Measurements from ENCODE around the gene VIM. TPM values are rescaled to one million over a fixed set of nuclear protein-coding genes. Genes with fewer than 3 reads are reported as not detected.

VIM gene
- total and polyA plus RNA-seq, 2 experiments from 2014 or later: 131 to 228 TPM

- H2AFZ ChIP-seq: no peak overlapping the region
- H3K4me2 ChIP-seq: no peak overlapping the region
- Mint-ChIP-seq H3K9me3 (no peaks in the 10 kb centered on the region; the same call in 2 of the 3 replicates), H3K4me1 (no peaks in the 10 kb centered on the region; the same call in 2 of the 3 replicates), H3K4me3 (no peak overlapping the region), H3K27ac (no peak overlapping the region), H3K27me3 (ENCODE audit: insufficient read depth, low read depth, poor library complexity) (peaks cover 9% of the 10 kb centered on the region), H3K36me3 (ENCODE audit: low read depth) (peaks cover 25% of the 10 kb centered on the region)
- no peaks in the 10 kb centered on the region for H3K27me3 ChIP-seq (ENCODE audit: insufficient read depth)
- no peak overlapping the region for H3K4me3 ChIP-seq
- DNase-seq (ENCODE audit: low spot score) (peak; percentile 53), ATAC-seq (no peak)
- H3K9me2 ChIP-seq (ENCODE audit: insufficient read depth): no peaks in the 10 kb centered on the region
- H3K36me3 ChIP-seq (ENCODE audit: insufficient read depth): peaks cover 33% of the 10 kb centered on the region; the same call in 1 of the 2 replicates
- no peak overlapping the region for H3K27ac ChIP-seq (ENCODE audit: low read depth)
- H3F3A ChIP-seq (replicated peaks; ENCODE audit: low read depth): 0 out of 2 replicates have a peak, but pooled peaks cover under 1% of the 10 kb centered on the region
- peak; percentile 36 to 60 for TF ChIP-seq CTCF (conservative IDR thresholded peaks at IDR 0.05; ENCODE audit: low read depth in 2 of 2)
- no peak for TF ChIP-seq ZNF114 (CRISPR knock-in tag; IDR thresholded peaks at IDR 0.05)
- H3K4me1 ChIP-seq (ENCODE audit: insufficient read depth): peaks cover 5% of the 10 kb centered on the region; the same call in 1 of the 2 replicates
- H3K79me2 ChIP-seq (replicated peaks; ENCODE audit: insufficient read depth): no peaks in the 10 kb centered on the region
- H4K20me1 ChIP-seq (replicated peaks; ENCODE audit: insufficient read depth): no peaks in the 10 kb centered on the region
Observed at GRCh38 chr10:17235136-17235535, 7.1 kb downstream of the VIM start.

- no peak overlapping the region for H3K4me3 ChIP-seq
- H3K27me3 Mint-ChIP-seq (ENCODE audit: insufficient read depth, low read depth, poor library complexity): peaks cover 3% of the 10 kb centered on the region
- no peaks in the 10 kb centered on the region for H3K4me1 Mint-ChIP-seq
- no peaks in the 10 kb centered on the region for H4K20me1 ChIP-seq (replicated peaks; ENCODE audit: insufficient read depth)
- H3K9me3 Mint-ChIP-seq: no peaks in the 10 kb centered on the region
- no peak overlapping the region for H3K27ac Mint-ChIP-seq
- H3K27me3 ChIP-seq (ENCODE audit: insufficient read depth): no peaks in the 10 kb centered on the region
- peaks cover 5% of the 10 kb centered on the region; the same call in 1 of the 2 replicates for H3K4me1 ChIP-seq (ENCODE audit: insufficient read depth)
- H3K36me3 ChIP-seq (ENCODE audit: insufficient read depth): peaks cover 33% of the 10 kb centered on the region; the same call in 1 of the 2 replicates
- peaks cover 25% of the 10 kb centered on the region for H3K36me3 Mint-ChIP-seq (ENCODE audit: low read depth)
- no peaks in the 10 kb centered on the region for H3K9me2 ChIP-seq (ENCODE audit: insufficient read depth)
- no peak overlapping the region for H3K4me2 ChIP-seq
- no peak overlapping the region for H3K27ac ChIP-seq (ENCODE audit: low read depth)
- DNase-seq (ENCODE audit: low spot score) (no peak), ATAC-seq (no peak)
- H3K4me3 Mint-ChIP-seq: no peak overlapping the region
- H2AFZ ChIP-seq: no peak overlapping the region
- no peaks in the 10 kb centered on the region for H3F3A ChIP-seq (replicated peaks; ENCODE audit: low read depth)
- no peaks in the 10 kb centered on the region for H3K79me2 ChIP-seq (replicated peaks; ENCODE audit: insufficient read depth)
- TF ChIP-seq NANOG (IDR thresholded peaks at IDR 0.05; ENCODE audit: borderline replicate concordance) (no peak), POLR2AphosphoS5 (IDR thresholded peaks at IDR 0.05; ENCODE audit: low read depth) (no peak), STAT1 (IDR thresholded peaks at IDR 0.05; ENCODE audit: unreplicated experiment) (no peak), ZNF114 (CRISPR knock-in tag; IDR thresholded peaks at IDR 0.05) (no peak), REST (IDR thresholded peaks at IDR 0.05; ENCODE audit: unreplicated experiment) (no peak), ZNF331 (CRISPR knock-in tag; IDR thresholded peaks at IDR 0.05; ENCODE audit: low read depth) (no peak), CTCF (conservative IDR thresholded peaks at IDR 0.05; ENCODE audit: low read depth in 2 of 2) (no peak), EZH2phosphoT487 (IDR thresholded peaks at IDR 0.05; ENCODE audit: unreplicated experiment) (no peak), ETS1 (IDR thresholded peaks at IDR 0.05) (no peak), CREB1 (CRISPR knock-in tag; IDR thresholded peaks at IDR 0.05; ENCODE audit: low read depth) (no peak), JUNB (IDR thresholded peaks at IDR 0.05; ENCODE audit: unreplicated experiment) (no peak), EZH2 (IDR thresholded peaks at IDR 0.05; ENCODE audit: low read depth, unreplicated experiment) (no peak)
Observed at GRCh38 chr10:17236468-17237148, 8.6 kb downstream of the VIM start.
